C1 segment of cervical spinal cord (tissue), 14 donors: Measurements from ENCODE around the gene CLEC19A.
"Not testable (repeated sequence)": the region's sequence is repeated elsewhere in the genome, so short reads cannot be mapped to it uniquely, and the experiment has no call there.

Experiments
- DNase-seq, 14 donors: peaks; one replicate each; lab custom pipeline; 2025; lab: John Stamatoyannopoulos, UW

The CLEC19A gene

DNA sequence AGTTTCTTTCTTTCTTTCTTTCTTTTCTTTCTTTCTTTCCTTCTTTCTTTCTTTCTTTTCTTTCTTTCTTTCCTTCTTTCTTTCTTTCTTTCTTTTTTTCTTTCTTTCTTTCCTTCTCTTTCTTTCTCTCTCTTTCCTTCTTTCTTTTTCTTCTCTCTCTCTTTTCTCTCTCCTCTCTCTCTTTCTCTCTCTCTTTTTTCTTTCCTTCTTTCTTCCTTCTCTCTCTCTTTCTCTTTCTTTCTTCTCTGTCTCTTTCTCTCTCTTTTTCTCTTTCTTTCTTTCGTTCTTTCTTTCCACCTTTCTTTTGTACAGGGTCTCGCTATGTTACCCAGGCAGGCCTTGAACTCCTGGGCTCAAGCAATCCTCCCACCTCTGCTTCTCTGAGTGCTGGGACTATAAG is 35.7 kb downstream of the CLEC19A start:
- not testable (repeated sequence) for DNase-seq

DNA sequence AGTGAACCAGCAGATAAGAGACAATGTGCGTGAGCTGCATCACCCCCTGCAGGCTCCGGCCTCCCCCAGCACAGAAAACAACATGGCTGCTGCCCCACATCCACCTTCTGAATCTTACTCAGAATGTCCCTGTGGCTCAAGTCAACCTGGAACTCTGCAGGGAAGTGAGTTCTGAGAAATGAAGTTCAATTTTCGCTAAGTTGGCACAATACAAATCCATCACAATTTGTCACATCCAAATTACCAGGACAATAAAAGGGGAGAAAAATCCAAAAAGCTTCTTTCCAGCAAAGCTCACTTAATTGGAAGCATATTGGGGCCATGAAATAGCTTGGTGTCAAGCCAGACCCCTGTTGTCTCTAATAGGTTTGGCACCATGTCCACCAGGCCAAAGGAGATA is 38.1 kb downstream of the CLEC19A start:
- DNase-seq = no peak

GRCh38 chr16:19328364-19328763 is 42.8 kb downstream of the CLEC19A start:
- DNase-seq = no peak

- no peak for DNase-seq
Observed at GRCh38 chr16:19329932-19330331, 44.4 kb downstream of the CLEC19A start.

DNA sequence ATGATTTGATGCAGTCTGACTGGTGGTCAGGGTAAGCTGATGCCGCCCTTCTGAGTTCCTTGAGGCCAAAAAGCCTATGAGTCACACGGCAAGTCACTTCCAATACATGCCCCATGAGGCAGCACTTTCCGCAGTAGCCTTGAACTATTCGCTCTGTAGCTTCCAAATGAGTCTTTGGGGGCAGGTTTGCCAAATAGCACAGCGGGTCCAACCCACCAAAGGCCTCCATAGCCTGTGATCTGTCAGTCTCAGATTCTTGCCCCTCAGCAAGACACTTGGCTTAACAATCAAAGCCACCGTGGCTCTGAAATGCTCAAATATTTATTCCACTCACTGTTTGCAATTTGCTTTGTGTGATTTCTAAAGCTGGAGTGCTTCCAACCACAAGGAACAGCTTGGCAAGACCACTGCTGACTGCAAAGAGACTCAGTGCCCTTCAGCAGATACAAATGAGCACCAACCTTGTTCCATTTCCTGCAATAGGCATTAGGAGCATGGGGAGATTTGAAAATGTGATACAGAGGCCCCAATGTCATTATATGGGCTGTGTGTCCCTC is 45.4 kb downstream of the CLEC19A start:
- DNase-seq = peak in 8 of 14 donors; percentile 1 to 76 (median 24)

- DNase-seq = no peak
Observed at GRCh38 chr16:19331794-19332193, 46.3 kb downstream of the CLEC19A start.

DNA sequence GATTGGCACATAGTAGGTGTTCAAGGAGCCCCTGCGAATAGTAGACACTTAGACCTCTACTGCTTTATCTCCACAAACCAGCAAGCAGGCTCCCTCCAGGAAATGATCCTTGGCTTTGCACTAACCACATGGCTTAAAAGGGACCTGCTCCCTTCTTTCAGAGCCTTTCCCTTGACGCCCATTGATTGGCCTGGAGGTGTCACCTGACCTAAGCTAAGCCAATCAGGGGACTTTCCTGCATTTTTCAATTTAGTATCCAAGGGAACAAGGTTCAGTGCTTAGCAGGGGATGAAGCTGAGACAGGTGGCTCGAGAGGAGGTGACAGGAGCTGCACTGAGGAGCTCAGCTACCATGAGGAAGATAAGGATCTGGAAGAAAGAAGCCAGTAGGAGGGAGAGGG is 52.8 kb downstream of the CLEC19A start:
- DNase-seq = no peak

- no peak for DNase-seq
Observed at GRCh38 chr16:19344224-19344801, 58.8 kb downstream of the CLEC19A start.

GRCh38 chr16:19344980-19345379 is 59.4 kb downstream of the CLEC19A start:
- no peak for DNase-seq

DNA sequence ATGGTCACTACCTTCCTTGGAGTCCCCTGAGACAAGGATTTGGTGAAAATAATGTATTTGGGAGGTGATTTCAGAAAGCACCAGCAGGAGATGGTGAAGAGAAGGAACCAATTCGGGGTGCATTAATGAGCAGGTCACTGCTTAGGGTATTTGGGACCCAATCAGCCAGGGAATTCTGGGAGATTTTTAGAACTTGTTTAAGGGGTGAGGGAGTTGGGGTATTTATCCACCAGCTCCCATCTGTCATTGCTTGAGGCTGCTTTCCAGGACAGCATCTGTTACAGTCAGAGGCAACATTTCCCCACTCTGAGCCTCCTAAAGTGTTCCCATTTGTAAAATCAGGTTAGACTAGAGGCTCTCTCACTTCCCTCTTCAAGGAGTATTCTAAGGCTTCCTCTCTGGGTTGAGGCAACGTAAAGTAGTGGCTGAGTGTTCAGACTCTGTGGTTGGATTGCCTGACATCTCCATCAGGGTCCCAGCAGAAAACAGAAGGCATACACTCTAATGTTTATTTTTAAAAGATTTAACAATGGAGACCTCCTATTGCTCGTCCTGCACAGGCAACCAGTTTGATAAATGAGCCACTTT is 60.9 kb downstream of the CLEC19A start:
- DNase-seq = no peak

DNA sequence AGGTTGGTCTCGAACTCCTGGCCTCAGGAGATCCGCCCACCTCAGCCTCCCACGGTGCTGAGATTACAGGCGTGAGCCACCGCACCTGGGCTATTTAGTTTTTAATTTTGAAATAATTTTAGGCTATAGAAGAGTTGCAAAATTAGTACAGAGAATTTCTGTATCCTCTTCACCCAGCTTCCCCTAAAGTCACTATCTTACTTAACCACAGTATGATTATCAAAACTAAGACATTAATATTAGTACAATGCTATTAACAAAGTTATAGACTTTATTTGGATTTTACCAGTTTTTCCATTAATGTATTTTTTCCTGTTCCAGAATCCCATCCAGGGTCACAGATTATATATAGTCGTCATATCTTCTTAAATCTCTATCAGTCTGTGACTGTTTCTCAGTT is 62.6 kb downstream of the CLEC19A start:
- no peak for DNase-seq

- peak in 1 of 14 donors; percentile 19 for DNase-seq
Observed at GRCh38 chr16:19348578-19349315, 63.2 kb downstream of the CLEC19A start.

- no peak for DNase-seq
Observed at GRCh38 chr16:19354371-19354770, 68.8 kb downstream of the CLEC19A start.

DNA sequence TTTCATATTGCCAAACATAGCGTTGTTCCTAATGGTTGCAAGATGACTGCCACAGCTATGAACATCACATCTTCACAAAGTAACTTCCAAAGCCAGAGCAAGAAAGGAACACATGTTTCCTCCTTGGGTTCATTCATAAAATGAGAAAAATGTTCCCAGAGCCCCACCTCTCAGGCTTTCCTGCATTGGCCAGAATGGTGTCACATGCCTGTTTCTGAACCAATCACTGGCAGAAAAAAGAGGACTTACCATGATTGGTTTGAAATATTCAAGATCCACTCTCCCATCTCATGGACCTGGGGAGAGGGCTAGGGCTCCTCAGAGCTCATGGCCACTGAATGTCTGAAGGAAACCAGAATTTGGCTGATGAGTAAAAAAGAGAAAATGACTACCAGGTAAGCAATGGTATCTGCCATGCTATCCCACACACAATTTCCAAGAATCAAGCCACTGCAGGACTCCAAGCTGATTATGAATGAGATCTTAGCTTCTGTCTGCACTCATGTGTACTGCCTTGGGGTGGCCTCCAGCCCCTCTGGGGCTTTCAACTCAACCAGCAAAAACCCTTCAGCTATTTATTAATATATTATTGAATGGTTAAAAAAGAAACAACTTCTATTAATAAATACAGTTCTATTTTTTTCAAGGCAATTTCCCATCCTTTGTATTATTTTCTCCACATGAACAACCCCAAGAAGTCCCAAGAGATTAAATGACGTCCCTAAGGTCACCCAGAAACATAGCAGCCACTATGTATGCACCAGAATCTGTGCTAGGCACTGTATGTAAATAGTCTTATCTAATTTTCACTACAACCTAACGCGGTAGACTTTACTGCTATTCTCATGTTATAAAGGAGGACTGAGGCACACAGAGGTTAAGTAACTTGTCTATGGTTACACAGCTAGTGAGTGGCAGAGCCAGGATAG is 70.8 kb downstream of the CLEC19A start:
- no peak for DNase-seq

DNA sequence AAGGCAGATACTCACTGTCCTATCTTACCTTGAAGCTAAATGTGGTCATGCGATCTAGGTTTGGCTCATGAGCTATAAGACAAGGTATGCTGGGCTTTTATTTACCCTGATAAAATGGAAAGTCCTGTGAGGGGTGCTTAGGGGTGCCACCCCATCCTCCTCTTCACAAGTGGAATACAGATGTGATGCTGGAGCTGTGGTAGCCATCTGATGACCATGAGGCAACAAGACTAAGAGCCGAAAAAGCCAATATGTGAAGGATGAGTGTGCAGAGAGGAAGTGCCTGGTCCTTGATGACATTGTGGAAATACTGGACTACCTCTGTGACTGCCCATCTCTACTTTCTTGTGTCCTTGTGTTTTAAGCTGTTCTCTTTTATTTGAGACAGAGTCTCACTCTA is 74.0 kb downstream of the CLEC19A start:
- DNase-seq = no peak
